GM21526 (cell line): Measurements from ENCODE around the gene TRAPPC12.
"Not testable (repeated sequence)": the region's sequence is repeated elsewhere in the genome, so short reads cannot be mapped to it uniquely, and the experiment has no call there.

Experiments
- ATAC-seq: cut with Tn5 transposase; IDR thresholded peaks from one replicate; pipeline ENCODE4 v1.9.1; 2021; ENCODE audit warnings: moderate library complexity; ENCODE audit not compliant: unreplicated experiment, low FRiP score

The TRAPPC12 gene

DNA sequence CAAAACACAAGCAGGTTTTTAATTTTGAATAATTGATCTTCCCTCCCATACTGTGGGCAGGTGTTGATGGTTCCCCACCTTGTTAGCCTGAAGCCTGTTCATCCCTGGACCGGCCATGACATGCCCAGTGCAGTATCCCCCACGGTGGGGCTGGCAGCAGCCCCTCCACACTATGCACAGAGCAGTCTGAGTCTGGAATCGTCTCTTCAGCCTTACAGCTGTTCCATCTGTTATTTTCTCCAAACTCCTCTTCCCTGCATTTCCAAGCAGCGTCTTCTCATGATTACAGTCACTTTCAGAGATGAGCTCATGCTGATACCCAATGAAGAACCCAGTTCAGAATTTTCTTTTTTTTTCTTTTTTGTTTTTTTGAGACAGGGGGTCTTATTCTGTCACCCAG, 71.7 kb downstream of the TRAPPC12 start:
- ATAC-seq = no peak

DNA sequence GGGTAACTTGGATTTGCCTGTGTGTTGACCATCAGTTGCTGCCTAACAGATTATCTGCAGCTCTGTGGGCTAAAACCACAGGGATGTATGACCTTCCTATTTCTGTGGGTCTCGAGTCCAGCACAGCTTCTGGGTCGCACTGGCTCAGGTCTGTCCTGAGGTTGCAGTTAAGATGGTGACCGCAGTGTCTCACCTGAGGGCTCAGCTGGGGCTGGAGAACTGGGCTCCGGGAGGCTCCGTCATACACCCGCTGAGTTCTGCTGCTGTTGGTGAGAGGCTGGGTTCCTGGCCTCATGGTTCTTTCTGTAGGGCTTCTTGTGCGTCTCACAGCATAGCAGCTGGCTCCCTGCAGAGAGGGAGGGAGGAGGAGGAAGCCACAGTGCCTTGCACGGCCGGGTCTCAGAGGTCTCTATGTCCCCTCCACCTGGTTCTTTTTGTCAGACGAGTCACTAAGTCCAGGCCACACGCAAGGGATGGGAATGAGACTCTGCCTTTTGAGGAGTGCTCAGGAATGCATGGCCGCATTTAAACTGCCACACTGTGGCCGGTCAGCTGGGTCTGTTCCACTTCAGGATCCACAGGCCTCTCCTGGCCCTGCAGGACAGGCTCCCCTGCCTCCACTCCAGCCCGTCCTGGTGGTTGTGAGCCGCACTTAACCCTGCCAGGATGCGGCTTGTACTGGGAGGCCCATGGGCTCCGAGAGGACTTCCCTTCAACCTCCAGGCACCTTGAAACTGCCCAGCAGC, 72.6 kb downstream of the TRAPPC12 start:
- ATAC-seq = no peak

DNA sequence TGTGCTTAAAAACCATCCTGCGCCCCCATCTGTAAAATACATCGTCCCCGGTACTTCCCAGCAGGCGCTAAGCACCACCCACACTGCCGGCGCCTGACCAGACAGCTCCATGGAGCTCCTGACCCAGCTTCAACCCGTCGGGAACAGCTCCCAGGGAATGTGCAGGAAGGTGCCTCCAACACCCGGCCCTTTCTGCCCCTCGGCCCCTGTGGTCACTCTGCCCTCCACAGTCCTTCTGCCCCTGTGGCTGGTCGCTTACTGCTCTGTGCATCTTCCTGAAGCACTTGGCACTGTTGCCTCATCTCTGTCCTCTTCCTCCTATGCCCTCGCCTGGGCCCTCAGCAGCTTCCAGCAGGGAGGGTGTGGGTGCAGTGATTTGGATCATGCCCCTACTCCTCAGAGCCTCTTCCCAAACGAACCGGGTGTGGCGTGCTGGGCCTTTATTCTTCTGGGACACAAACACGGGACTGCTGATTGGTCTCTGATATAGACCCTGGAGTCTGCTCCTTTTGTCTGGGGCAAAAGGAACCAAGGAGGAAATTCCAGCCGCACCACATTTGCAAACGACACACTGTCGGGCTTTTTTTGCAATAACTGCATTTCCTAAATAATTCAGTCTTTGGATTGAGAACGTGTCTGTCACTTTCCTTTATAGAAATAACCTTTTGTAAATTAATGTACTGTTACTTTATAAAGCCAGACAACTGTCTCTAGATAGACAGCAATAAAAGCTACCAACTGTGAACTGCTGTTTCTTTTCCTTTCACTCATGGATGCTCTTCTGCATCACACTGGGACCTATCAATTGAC, 73.9 kb downstream of the TRAPPC12 start:
- ATAC-seq = no peak

DNA sequence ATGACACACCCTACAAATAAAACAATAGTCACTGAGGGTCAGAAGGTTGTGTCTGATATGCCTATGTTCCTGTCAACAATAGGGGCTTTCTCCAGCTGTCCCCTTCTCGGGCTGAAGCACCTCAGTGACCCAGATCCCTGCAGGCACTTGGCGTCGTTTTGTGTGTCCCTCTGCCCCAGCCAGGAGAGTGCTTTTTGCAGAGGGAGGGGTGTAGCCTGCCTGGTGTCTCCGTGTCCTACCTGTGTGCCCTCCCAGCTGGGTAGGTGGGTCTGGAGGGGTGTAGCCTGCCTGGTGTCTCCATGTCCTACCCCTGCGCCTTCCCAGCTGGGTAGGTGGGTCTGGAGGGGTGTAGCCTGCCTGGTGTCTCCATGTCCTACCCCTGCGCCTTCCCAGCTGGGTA, 74.5 kb downstream of the TRAPPC12 start:
- not testable (repeated sequence) for ATAC-seq

DNA sequence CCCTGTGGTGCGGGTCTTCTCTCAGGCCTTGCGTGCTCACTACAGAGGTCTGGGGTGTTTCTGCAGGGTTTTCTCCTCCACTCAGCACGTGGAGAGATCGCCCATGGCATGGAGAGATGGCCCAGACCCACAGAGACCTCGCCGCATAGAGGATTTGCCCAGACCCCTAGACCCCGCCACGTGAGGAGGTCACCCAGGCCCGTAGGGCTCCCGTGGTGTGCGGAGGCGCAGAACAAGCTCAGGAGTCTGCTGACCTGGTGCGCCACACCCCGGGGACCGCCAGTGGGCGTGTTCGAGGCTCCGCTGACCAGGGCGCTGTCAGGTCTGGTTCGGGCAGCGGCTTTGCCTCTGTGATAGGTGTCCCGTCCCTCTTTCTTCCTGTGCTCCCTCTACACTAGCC, 75.3 kb downstream of the TRAPPC12 start:
- no peak for ATAC-seq

DNA sequence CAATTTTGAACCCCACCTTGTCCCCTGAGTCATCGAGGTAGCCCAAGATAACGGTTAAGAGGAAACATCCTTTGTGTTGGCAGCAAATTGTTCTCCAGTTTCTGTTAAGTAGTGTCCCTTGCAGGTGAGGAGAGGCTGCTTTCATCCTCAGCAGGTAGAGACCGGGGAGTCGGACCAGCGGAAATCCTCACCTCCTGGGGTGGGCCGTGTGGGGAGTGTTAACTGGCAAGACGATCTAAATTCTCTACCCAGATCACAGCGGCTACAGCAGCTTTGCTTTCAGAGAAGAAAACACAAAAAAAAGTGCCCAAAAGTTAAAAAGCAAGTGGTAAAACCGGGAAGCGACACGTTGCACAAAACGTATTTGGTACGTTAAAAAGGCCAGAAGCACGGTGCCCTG, 76.6 kb downstream of the TRAPPC12 start:
- no peak for ATAC-seq

DNA sequence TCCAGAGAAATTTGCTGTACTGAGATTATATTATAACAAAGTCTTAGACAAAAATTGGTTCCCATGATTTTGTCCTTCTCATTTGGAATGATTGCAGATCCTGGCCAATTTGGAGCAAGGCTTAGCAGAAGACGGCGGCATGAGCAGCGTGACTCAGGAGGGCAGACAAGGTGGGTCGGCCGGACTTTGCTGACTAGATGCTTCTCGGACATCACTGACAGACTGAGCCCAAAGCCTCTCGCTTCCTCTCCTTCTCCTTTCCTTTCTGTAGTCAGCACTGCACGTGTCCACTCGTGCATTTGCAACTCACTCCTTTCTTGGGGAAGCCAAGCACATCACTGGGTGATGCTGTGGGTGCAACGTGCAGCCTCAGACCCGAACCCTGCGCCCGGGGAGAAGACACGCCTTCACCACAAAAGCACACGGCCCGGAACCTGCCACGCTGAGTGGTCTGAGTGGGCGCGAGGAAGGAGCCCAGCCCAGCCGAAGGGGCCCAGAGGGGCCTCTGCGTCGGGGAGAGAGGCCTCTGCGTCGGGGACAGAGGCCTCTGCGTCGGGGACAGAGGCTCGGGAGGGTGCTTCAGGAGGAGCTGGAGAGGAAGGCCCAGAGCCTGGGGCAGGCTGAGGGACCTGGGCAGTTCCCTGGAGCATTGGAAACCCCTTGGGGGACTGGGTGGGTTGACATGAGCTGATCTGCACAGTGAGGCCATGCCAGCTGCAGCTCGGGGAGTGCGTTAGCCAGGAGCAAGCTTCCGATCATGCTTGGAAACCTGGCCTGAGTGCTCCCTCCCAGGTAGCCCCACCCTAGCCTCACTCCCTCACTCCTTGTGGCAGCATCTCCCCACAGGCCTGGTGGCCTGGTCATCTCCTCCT, 78.3 kb downstream of the TRAPPC12 start:
- no peak for ATAC-seq

DNA sequence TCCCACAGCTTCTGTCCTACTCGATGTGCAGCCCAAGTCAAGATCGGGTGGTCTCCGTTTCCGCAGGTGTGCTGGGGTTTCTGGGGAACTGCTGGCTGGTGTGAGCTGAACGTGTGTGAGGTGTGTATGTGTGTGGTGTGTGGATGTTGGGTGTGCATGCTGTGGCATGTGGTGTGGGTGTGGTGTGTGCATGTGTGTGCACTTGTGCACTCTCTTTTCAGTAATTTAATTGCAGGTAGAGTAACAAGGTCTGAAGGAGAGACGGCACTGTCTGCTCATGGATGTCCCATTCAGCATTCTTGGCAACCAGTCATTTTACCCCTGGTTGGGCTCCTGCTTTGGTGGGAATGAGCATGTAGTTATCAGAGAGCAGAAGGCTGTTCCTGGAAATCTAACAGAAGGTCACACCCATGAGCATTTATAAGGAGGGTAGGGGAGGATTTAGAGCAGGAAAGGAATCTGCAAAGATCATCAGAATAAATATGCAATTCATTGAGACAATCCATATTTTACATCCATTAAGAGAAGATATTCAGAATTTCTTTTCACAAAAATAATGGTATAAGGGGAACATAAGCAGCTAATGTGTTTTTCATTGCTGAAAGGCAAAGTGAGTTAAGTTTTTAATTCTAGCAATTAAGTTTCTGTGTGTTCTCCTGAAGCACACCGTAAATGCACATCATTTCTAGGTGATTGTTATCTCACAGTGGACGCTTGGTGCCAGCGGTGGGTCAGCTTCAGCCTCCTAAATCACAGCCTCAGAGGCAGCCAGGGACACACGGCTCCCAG, 79.1 kb downstream of the TRAPPC12 start:
- ATAC-seq = no peak

DNA sequence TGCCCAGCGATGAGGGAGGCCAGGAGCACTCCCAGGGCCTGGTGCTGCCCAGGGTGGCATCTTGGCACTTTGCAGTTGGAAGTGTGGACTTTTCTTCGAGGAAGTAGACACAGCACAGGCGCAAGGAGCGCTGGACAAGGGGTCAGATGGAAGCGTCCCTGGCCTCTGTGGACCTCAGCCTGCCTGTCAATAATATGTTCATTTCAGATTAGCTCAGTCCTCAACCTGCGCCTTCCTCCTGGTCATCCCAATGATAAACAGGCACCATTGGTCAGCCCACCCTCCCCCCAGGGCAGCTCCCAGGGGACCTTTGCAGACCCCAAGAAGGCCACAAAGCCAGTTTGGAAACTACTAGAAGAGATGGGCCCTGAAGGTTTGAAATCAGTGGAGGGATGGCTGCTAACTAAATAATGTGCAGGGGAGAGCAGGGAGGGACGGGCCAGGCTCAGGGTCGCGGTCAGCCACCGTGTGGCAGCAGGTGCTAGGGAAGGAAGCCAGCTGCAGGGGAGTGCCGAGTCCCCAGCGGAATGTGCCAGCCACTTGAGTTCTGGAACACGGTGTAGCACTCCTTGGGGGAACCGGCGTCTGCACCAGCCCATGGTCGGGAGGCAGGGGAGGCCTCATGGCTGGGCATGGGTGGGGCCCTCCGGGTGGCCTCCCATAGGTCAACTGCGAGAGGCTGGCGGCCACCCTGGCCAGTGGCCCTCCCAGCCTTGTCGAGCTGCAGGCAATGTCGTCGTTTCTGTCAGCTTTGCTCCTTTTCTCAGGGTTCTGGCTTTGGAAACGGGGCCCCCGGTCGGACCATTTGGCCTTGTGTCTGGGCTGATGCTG, 79.9 kb downstream of the TRAPPC12 start:
- ATAC-seq = no peak

DNA sequence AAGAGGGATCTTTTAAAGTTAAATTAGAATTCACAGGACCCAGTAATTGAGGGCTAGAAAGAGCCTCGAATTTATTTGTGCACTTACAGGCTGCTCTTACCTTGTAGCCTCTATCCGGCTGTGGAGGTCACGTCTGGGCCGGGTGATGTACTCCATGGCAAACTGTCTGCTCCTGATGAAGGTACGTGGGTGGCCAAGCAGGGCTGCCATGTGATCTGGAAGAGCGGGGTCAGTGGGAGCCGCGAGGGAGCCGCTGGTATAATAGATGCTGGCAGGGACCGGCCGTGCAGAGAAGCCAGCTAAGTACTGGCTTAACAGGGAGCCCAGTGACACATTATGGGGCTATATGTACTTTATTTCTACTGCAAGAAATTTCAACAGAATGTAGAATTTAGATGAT, 80.7 kb downstream of the TRAPPC12 start:
- ATAC-seq = no peak

DNA sequence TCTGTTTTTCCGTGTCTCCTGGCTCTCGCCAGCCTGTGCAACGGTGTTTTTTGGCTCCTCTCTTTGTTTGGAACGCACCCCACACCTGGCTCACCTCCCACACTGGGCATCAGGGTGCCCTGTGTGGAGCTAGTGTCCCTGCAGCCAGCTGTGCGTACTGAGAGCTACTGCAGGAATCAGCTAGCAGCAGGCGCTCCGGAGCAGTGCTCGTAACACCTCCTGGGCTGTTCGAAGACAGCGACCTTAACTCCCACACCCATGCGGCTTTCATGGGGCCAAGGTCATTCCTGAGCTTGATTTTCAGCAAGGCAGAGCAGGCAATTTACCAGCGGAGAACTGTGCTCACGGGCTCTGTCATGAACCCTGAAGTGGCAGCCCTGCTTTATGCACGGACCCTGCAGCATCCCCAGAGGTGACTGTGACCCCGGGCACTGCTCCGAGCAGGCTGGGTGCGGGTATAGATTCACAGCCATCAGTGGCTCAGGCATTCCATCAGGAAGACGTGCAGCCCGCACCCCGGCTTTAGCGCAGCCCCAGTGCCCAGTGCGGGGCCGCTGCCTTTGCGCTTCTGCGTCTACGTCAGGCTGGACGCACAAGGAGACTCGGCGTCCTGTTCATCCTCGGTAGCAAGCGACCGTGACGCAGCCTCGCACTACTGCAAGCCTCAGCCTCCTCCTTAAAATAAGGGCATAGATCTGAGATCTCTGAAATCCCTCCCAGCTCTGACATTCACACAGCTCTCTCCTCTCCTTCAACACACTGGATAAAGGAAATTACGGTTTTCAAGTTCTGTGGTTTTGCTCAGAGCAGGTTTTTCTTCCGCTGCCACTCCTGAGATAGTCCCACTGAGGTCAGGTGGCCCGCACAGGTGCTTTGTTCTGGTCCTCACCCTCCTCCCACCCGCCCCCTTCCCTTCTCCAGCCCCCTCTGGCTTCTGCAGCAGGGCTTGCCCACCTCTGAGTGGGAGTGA, 81.6 kb downstream of the TRAPPC12 start:
- ATAC-seq = peak; percentile 1

DNA sequence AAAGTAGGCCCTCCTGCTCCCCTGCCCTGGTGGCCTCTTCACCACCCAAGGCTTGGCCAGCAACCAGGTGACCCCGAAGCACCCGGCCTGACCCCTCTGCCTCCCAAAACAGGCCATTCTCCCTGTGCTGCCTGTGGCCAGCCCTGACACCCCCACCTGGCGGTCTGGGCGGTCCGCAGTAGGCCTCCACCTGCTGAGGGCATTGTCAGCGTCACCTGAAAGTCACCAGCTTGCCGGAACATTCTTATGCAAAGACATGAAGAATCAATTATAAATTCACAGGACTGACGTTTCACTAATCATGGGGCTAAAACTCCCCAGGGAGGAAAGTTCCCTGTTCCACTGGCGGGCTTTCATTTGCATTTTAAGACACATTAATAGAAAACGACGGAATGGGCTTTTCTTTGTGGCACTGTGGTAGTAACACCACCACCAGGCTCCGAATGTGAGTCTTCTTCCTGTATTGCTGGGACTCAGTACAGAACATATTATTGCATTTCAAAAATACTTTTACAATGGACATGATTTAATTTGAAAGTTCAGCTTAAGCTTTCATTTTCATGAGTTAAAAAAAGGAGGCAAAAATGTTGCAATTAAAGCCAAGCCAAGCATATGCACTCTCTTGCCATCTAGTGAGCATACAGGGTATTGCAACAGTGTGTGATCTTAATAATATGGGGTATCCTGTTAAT, 82.5 kb downstream of the TRAPPC12 start:
- peak; percentile 61 for ATAC-seq

DNA sequence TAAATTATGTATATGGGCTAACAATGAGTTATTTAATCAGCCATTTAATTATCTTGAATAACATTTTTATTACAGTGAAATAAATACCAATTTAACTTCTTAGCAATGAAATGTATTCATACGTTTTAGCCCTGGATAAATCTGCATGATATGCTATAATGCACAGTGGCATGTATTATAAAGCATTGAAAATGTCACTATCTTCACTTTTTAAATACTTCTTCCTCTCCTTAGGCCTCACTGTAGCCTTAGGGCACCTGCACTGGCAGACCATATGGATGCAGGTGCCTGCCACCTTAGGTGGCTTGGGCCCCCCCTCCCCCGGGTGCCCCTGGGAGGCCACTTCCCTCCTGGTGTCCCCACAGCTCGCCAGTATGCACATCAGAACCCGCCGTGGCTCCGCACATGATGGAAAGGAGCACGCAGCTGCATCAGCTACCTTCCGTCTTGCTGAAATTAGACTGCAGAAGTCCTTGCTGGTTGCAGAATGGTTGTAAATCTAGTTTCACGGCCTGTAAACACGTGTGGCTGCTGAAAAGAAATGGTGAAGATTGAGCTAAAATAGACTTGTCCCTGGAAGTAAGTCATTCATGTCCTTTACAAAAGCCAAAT, 83.1 kb downstream of the TRAPPC12 start:
- no peak for ATAC-seq

DNA sequence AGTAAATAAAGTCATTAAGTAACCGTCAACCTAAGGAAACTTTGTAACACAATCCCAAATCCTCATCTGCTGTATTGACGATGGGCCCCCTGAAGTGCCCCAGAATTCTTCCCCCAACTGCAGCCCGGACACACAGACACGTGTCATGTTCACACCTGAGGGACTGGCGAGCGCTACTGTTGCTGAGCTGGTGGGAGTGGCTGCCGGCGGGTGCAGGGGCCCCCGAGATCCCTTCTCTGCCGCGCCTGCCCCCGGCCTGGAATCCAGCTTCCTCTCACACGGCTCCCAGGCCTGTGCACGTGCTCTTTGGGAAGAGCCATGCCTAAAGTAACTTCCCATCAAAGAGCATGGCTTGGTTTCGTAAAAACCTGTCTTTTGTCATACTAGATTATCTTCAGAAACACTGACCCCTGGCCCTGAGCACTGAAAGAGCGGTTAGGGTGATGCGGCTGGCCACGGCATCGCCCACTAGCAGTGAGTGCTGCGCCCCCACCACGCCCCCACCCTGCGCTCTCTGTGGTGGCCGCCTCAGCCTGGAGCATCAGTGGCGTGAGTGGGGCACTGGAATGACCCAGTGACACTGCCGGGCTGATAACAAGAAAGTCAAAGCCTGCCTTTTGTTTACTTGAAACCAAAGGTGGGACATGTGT, 83.8 kb downstream of the TRAPPC12 start:
- no peak for ATAC-seq

DNA sequence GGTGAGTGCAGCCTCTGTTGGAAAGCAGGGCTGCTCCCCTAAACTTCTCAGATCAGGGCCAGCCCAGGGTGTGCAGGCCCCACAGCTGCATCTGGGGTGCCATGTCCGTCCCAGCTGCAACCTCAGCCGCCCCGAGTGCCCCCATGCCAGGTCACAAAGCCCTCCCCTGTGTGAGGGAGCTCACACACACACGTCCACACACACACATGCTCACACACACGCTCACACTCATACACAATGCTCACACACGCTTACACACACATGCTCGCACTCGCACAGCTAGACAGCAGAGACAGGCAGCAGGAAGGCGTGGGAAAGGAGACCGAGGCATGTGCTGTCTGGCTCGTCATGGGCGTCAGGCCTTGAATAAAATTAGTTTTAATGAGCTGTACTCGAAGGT, 84.5 kb downstream of the TRAPPC12 start:
- ATAC-seq = no peak

DNA sequence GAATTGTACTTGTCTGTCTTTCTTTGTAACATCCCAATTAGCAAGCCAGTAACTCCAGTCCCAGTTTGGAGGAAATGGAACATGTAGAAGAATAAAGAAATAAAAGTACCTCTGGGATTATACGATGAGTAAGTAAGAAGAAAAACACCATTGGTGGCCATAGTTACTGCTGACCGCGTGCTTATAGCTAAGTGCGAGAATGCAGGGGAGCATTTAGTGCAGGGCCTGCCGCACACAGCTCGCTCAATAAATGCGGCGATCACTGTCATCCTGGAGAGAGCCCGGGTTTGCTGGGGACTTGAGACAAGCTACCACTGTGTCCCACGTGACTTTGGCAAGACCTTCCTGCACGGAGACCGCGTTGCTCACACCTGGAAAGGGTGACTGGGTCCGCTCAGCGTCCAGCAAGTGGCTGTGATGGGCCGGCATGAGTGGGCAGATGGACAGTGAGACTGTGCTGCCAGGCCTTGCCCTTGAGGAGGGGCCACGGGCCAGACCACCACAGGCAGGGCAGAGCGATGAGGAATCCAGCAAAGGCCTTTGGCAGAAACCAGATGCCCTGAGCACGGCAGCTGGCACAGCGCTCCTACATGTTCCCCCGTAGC, 85.0 kb downstream of the TRAPPC12 start:
- ATAC-seq = no peak
